Astrocyte of the cerebellum (primary cell): ENCODE results near the gene C4orf36.

Experiments
- DNase-seq: peaks from one replicate; pipeline ENCODE4 v3.0.0-alpha.2; 2011; ENCODE audit warnings: low read depth
- H3K4me3 ChIP-seq: 2 replicates; pipeline ENCODE4 v1.5.1; 2011; ENCODE audit warnings: mild to moderate bottlenecking, low read depth, low read length, moderate library complexity
- in situ Hi-C: cut with HindIII; loops from 2 replicates; pipeline ENCODE4 v1.10.0; 2017; ENCODE audit warnings: low sequenced_read_pairs
- TF ChIP-seq, protein P1 (sequence below): IDR thresholded peaks from 2 replicates; pipeline ENCODE4 v1.5.1; 2012; ENCODE audit warnings: low read length, low read depth, moderate library complexity, mild to moderate bottlenecking; ENCODE audit errors: missing control alignments

C4orf36 gene, protein sequence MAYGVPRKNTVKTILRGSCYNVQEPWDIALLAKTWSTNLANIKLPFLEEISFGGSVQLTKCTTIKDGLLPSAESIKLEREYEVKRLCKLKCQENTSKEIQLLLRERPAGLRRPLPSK

DNA sequence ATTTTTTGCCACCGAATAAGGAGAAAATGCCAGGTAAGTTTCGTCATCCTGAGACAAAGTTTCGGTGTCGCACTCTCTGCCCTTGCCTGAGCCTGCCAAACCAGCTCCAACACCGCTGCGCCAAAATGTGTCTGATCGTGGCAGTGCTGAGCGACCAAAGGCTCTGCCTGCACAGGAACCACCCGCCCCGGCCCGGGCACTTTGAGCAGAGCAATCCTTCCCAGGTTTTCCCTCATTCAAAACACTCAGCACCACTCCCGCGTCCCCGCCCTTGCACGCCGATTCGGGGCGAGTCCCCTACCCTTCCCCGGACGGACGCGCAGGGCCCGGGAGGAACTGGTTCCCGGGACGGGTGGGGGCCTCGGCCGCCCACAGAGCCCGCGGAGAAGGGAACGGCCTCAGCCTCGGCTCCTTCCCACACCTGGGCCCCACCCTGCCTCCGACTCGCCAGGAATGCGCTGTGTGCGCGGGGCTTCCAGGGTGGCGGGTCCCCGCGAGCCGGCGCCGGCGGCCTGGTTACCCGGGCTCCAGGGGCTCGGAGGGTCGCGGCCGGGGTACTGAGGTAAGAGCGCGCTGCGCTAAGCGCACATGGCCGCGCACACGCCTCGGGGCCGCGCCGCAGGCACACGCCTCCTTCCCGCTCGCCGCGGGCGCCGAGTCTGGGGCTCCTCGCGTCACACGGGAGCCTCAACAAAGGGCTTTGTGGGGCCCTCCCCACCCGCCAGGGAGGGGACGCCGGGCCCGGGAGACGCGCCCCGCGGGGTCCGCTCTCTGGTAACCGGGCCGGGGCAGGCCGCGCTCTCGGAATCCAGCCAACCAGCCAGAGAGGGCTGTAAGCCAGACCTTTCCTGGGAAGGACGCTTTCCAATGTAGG is at the start of gene C4orf36:
C4orf36 (minus strand) TSS at position 661 of the 874 bp plus-strand sequence. CDS start 902 bp downstream, outside the sequence.
- TF ChIP-seq, protein P1, sequence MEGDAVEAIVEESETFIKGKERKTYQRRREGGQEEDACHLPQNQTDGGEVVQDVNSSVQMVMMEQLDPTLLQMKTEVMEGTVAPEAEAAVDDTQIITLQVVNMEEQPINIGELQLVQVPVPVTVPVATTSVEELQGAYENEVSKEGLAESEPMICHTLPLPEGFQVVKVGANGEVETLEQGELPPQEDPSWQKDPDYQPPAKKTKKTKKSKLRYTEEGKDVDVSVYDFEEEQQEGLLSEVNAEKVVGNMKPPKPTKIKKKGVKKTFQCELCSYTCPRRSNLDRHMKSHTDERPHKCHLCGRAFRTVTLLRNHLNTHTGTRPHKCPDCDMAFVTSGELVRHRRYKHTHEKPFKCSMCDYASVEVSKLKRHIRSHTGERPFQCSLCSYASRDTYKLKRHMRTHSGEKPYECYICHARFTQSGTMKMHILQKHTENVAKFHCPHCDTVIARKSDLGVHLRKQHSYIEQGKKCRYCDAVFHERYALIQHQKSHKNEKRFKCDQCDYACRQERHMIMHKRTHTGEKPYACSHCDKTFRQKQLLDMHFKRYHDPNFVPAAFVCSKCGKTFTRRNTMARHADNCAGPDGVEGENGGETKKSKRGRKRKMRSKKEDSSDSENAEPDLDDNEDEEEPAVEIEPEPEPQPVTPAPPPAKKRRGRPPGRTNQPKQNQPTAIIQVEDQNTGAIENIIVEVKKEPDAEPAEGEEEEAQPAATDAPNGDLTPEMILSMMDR: no peak
- H3K4me3 ChIP-seq: peak within 1 kb of the TSS; percentile 72
- in situ Hi-C loops: no loop called here
- DNase-seq: no peak

DNA sequence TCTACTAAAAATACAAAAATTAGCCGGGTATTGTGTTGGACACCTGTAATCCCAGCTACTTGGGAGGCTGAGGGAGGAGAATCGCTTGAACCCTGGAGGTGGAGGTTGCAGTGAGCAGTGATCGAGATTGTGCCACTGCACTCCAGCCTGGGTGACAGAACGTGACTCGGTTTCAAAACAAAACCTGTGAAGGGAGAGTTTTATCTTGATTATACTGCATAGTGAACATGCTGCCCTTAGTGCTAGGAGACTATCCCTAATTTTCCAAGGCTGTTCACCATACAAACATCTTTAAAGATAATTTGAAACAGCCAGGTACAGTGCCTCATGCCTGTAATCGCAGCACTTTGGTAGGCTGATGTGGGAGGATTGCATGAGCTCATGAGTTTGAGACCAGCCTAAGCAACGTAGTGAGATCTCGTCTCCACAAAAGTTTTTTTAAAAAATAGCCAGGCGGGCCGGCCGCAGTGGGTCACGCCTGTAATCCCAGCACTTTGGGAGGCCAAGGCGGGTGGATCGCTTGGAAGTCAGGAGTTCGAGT is 48.8 kb upstream of the C4orf36 start:
- no peak overlapping the region for H3K4me3 ChIP-seq
- TF ChIP-seq, protein P1: no peak
- no peak for DNase-seq
- in situ Hi-C loops: no loop called here

DNA sequence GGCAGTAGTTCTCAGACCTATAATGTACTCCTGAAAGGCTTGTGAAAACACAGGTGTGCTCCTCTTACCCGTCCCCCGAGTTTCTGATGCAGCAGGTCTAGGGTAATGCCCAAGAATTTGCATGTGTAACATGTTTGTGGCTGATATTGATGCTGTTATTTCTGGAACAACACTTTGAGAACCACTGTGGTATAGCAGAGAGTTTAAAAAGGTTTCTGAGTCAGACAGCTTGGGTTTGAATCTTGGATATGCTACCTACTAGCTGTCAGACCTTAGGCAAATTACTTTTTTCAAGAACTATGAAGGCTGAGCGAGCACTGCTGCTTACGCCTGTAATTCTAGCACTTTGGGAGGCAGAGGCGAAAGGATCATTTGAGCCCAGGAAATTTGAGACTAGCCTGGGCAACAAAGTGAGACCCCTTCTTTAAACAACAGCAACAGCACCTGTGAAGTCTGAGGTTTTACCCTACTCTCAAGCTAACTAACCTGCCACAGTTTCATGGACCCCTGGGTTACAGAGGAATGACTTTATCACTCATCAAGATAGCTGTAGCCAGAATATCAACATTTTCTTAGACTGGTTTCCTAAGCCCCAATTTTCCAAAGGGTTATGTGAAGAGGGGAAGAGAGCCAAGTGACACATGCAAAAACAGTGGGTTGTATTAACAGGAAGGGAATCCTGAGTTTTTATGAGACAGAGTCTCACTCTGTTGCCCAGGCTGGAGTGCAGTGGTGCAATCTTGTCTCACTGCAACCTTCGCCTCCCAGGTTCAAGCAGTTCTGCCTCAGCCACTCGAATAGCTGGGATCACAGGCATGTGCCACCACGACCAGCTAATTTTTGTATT is 47.7 kb upstream of the C4orf36 start:
- H3K4me3 ChIP-seq: no peak overlapping the region

DNA sequence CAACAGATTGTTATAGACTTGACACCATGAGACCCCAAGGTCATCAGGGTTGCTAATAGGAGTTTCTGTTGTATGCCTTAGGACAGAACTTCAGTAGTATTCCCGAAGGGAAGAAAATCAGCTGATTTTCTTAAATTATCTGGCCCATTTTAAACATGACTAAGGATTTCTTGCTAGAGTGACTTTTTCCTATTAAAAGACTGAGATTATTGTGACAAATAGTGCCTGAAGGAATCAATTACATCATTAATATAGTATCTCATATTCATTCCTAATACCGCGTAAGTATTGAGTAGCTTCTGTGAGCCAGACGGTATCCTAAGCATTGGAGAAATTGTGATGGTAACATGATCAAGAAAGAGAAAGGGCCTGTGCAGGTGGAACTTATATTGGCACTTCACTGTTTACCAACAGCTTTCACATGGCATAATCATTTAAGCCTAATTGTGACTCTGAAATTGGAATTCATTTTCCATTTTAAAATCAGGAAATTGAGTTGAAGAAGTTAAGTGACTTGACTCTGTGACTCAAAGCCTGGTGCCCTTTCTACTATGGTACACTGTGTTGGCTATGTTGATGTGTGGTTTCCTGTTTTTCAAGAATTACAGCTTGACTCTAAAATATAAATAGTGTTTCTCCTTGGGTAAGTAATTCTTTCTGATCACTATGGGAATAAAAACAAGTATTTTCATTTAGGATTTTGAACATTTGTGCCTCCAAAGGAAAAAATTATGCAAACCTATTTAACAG is 46.7 kb upstream of the C4orf36 start:
- TF ChIP-seq, protein P1: no peak
- DNase-seq: no peak
- in situ Hi-C loops: no loop called here
- H3K4me3 ChIP-seq: no peak overlapping the region

More for the DNA sequence above, 47.7 kb upstream of the C4orf36 start:
- no peak for DNase-seq
- TF ChIP-seq, protein P1: no peak
- in situ Hi-C loops: no loop called here

DNA sequence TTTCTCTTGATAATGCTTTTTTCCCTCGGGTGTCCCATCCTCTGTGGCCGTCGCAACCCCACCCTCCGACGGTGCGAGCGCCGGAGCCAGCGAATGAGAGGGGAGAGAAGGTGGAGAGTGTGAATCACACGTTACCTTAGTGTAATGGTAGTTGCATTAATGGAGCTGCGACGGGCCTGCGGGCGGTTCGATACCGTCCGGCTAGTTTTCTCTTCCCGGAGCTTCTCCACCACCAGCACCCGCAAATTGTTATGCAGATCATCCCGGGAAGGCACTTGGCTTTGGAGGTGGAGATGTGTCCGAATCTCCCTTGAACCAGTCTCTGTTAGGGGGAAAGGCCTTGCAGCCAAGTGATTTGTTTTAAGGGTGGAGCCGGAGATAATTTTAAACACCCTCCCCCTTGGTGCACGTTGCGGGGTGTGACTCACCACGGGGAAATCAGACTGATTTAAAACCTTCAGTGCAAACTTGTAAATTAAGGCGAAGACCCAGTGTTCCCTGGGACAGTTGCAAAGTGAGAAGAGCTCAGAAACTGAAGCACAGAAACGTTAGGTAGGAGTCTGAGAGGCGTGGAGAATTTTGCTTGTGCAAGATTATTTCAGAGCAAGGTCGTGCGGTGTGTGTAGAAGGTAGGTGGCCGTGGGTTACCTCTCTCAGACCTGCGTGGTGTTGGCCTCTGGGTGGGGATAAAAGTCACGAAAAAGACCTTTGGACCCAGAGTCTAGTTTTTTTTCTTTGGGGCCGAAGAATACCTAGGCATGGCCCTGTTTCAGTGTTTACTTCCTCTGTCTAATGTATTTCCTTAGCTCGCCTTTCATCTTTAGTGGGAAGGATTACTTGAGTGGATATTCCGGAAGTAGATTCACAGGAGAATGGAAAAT is 43.9 kb upstream of the C4orf36 start:
- no peak for DNase-seq
- H3K4me3 ChIP-seq: peak overlapping the region; percentile 70
- TF ChIP-seq, protein P1: no peak
- in situ Hi-C loops: no loop called here
